Keratinocyte (primary cell): ENCODE data around the gene PPM1B. TPM values are rescaled to one million over a fixed set of nuclear protein-coding genes. Genes with fewer than 3 reads are reported as not detected.

Source experiments
- DNase-seq: peaks from one replicate; pipeline ENCODE4 v3.0.0-alpha.2; 2011; ENCODE audit warnings: low read depth, missing footprints, low spot score
- FAIRE-seq: peaks from 2 replicates; lab custom pipeline; 2011; peaks lifted over from hg19 to GRCh38; lab: Jason Lieb, UNC
- H2AFZ ChIP-seq: 2 replicates; pipeline ENCODE4 v1.6.0; 2012; ENCODE audit warnings: low read length, control low read depth, inconsistent platforms; ENCODE audit not compliant: control insufficient read depth
- H3K27ac ChIP-seq: 2 replicates; pipeline ENCODE4 v1.5.1; 2011; ENCODE audit warnings: low read length; ENCODE audit not compliant: control insufficient read depth, insufficient read depth
- H3K27me3 ChIP-seq: 3 replicates; pipeline ENCODE4 v1.6.0; 2011; ENCODE audit warnings: low read length; ENCODE audit not compliant: control insufficient read depth, insufficient read depth; ENCODE audit errors: extremely low read depth
- H3K36me3 ChIP-seq, 2 experiments: 2 replicates in 1 of 2; 3 replicates in 1 of 2; pipeline ENCODE4 v1.5.1; 2011; ENCODE audit warnings: low read length in 2 of 2, mild to moderate bottlenecking in 1 of 2; ENCODE audit not compliant: control insufficient read depth in 2 of 2, insufficient read depth in 2 of 2; ENCODE audit errors: extremely low read depth in 1 of 2
- H3K4me1 ChIP-seq: 3 replicates; pipeline ENCODE4 v1.5.1; 2011; ENCODE audit warnings: low read length; ENCODE audit not compliant: control insufficient read depth, insufficient read depth; ENCODE audit errors: extremely low read depth
- H3K4me2 ChIP-seq: 3 replicates; pipeline ENCODE4 v1.6.0; 2011; ENCODE audit warnings: low read depth, low read length; ENCODE audit not compliant: control insufficient read depth, insufficient read depth; ENCODE audit errors: extremely low read depth
- H3K4me3 ChIP-seq, 3 experiments: fragments of 200-600 bp in 1 of 3; sonication (generic) in 1 of 3; 2 replicates in 2 of 3; 3 replicates in 1 of 3; pipeline ENCODE4 v1.5.1; 2011 to 2016; ENCODE audit warnings: low read length in 3 of 3, mild to moderate bottlenecking in 3 of 3, control low read depth in 2 of 3, inconsistent platforms in 1 of 3, low read depth in 1 of 3, mixed read lengths in 1 of 3, mixed run types in 1 of 3, moderate library complexity in 1 of 3; ENCODE audit not compliant: control insufficient read depth in 2 of 3, insufficient read depth in 2 of 3; ENCODE audit errors: extremely low read depth in 1 of 3
- H3K79me2 ChIP-seq: 2 replicates; pipeline ENCODE4 v1.6.0; 2012; ENCODE audit warnings: low read length; ENCODE audit not compliant: control insufficient read depth, insufficient read depth
- H3K9ac ChIP-seq: 3 replicates; pipeline ENCODE4 v1.6.0; 2011; ENCODE audit warnings: low read length; ENCODE audit not compliant: control insufficient read depth, insufficient read depth; ENCODE audit errors: extremely low read depth
- H3K9me1 ChIP-seq: 3 replicates; pipeline ENCODE4 v1.6.0; 2011; ENCODE audit warnings: low read length; ENCODE audit not compliant: control insufficient read depth, insufficient read depth; ENCODE audit errors: extremely low read depth
- H3K9me3 ChIP-seq: 2 replicates; pipeline ENCODE4 v1.5.1; 2012; ENCODE audit warnings: low read depth, low read length; ENCODE audit not compliant: control insufficient read depth
- H4K20me1 ChIP-seq: 3 replicates; pipeline ENCODE4 v1.6.0; 2011; ENCODE audit warnings: low read length; ENCODE audit not compliant: control insufficient read depth, insufficient read depth; ENCODE audit errors: extremely low read depth
- EZH2 ChIP-seq: IDR thresholded peaks from one replicate; pipeline ENCODE4 v1.6.1; 2012; ENCODE audit warnings: inconsistent platforms, mild to moderate bottlenecking, low read length, moderate library complexity
- dilution Hi-C: fragments of 300-500 bp; cut with MboI; formaldehyde crosslinking; loops from one replicate; pipeline ENCODE4 v1.7.0; 2020; ENCODE audit warnings: low sequenced_read_pairs; ENCODE audit not compliant: extremely low pct_ligation_motif_present
- polyA plus RNA-seq, 5 experiments: library from polyadenylated mRNA; depleted of rRNA in 3 of 5; stranded (reverse) in 3 of 5; stranded (forward) in 1 of 5; unstranded in 1 of 5; fragments of >200 nt; gene quantifications; 1 replicate in 1 of 5; 2 replicates in 3 of 5; 3 replicates in 1 of 5; pipeline versions ENCODE4 v1.2.1 to v1.2.3, GENCODE V29; 2011 to 2012; ENCODE audit warnings: missing spikeins in 2 of 5, low read depth in 1 of 5, low replicate concordance in 1 of 5
- TF ChIP-seq, protein P1 (sequence below), 3 experiments: IDR thresholded peaks in 1 of 3; conservative IDR thresholded peaks in 1 of 3; optimal IDR thresholded peaks in 1 of 3; 2 replicates in 2 of 3; 3 replicates in 1 of 3; pipeline versions ENCODE3 to v1.5.1; 2011; ENCODE audit warnings: low read length in 3 of 3, mild to moderate bottlenecking in 3 of 3, moderate library complexity in 2 of 3, control low read depth in 1 of 3, inconsistent platforms in 1 of 3; ENCODE audit not compliant: insufficient read depth in 2 of 3; ENCODE audit errors: extremely low read depth in 1 of 3

The PPM1B gene
- polyA plus RNA-seq, 1 donor (not counting 4 experiments of a cell fraction or from before 2014, with no cell fraction given): 34.5 TPM

GRCh38 chr2:44189104-44189503, 20.4 kb downstream of the PPM1B start:
- no peak for DNase-seq
- TF ChIP-seq EZH2: no peak
- TF ChIP-seq, protein P1, sequence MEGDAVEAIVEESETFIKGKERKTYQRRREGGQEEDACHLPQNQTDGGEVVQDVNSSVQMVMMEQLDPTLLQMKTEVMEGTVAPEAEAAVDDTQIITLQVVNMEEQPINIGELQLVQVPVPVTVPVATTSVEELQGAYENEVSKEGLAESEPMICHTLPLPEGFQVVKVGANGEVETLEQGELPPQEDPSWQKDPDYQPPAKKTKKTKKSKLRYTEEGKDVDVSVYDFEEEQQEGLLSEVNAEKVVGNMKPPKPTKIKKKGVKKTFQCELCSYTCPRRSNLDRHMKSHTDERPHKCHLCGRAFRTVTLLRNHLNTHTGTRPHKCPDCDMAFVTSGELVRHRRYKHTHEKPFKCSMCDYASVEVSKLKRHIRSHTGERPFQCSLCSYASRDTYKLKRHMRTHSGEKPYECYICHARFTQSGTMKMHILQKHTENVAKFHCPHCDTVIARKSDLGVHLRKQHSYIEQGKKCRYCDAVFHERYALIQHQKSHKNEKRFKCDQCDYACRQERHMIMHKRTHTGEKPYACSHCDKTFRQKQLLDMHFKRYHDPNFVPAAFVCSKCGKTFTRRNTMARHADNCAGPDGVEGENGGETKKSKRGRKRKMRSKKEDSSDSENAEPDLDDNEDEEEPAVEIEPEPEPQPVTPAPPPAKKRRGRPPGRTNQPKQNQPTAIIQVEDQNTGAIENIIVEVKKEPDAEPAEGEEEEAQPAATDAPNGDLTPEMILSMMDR (optimal IDR thresholded peaks at IDR 0.05 in 1 of 3, IDR thresholded peaks at IDR 0.05 in 1 of 3, conservative IDR thresholded peaks at IDR 0.05 in 1 of 3; ENCODE audit: extremely low read depth in 1 of 3, insufficient read depth in 2 of 3, low read length in 3 of 3): no peak
- no peak for FAIRE-seq
- Histone ChIP-seq H3K79me2 (peaks cover 65% of the 10 kb centered on the region), H3K27me3 (no peaks in the 10 kb centered on the region), H3K9me3 (no peaks in the 10 kb centered on the region), H3K4me1 (no peaks in the 10 kb centered on the region), H3K9ac (no peak overlapping the region), H3K36me3 (no peaks in the 10 kb centered on the region), H3K4me3 (no peak overlapping the region), H3K27ac (no peak overlapping the region), H3K4me2 (no peak overlapping the region), H2AFZ (no peak overlapping the region), H4K20me1 (peaks cover 2% of the 10 kb centered on the region), H3K9me1 (no peaks in the 10 kb centered on the region)
- dilution Hi-C loops: no loop called here

DNA sequence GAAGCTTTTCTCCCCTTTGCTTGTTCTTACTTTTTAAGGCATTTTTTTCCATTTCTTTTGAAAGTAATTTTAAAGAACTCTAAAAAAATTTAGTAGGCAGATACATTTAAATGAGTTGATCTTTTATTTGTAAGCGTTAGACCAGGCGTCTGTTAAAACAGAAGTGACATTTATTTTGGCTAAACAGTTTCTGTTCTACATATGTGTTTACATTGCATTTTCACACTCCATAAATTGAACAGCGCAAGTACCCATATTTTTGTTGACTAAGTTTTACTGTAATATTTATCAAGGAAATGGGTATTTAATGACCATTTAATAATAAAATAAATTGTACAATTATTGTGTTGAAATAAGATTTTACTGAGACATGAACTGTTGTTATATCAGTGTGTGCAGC, 21.9 kb downstream of the PPM1B start:
- Histone ChIP-seq H3K27ac (no peak overlapping the region), H2AFZ (no peak overlapping the region), H3K4me2 (no peak overlapping the region), H3K4me3 (no peak overlapping the region), H3K27me3 (no peaks in the 10 kb centered on the region), H3K9me3 (no peaks in the 10 kb centered on the region), H3K36me3 (no peaks in the 10 kb centered on the region), H3K4me1 (no peaks in the 10 kb centered on the region), H3K9me1 (no peaks in the 10 kb centered on the region), H3K79me2 (peaks cover 57% of the 10 kb centered on the region), H3K9ac (no peak overlapping the region), H4K20me1 (peaks cover 2% of the 10 kb centered on the region)
- DNase-seq (no peak), FAIRE-seq (no peak)
- dilution Hi-C loops: no loop called here
- TF ChIP-seq, protein P1 (optimal IDR thresholded peaks at IDR 0.05 in 1 of 3, IDR thresholded peaks at IDR 0.05 in 1 of 3, conservative IDR thresholded peaks at IDR 0.05 in 1 of 3; ENCODE audit: extremely low read depth in 1 of 3, insufficient read depth in 2 of 3, low read length in 3 of 3): no peak
- no peak for TF ChIP-seq EZH2
